Epithelial cell of proximal tubule (primary cell): ENCODE measurements around the gene ST3GAL6. TPM values are rescaled to one million over a fixed set of nuclear protein-coding genes. Genes with fewer than 3 reads are reported as not detected.

Source experiments
- DNase-seq: peaks from one replicate; pipeline ENCODE4 v3.0.0-alpha.2; 2011; ENCODE audit warnings: low read depth
- H3K4me3 ChIP-seq: 2 replicates; pipeline ENCODE4 v1.5.1; 2011; ENCODE audit warnings: low read depth, mild to moderate bottlenecking, low read length
- total RNA-seq: library from RNA; depleted of rRNA; stranded (reverse); fragments of >200 nt; gene quantifications from 2 replicates; pipeline ENCODE4 v1.2.3, GENCODE V29; 2015
- TF ChIP-seq, protein P1 (sequence below): conservative IDR thresholded peaks from 2 replicates; pipeline ENCODE4 v1.5.1; 2012; ENCODE audit warnings: low read depth, mild to moderate bottlenecking, low read length

ST3GAL6 gene
- total RNA-seq, 1 donor from 2014 or later: 3.9 TPM

DNA sequence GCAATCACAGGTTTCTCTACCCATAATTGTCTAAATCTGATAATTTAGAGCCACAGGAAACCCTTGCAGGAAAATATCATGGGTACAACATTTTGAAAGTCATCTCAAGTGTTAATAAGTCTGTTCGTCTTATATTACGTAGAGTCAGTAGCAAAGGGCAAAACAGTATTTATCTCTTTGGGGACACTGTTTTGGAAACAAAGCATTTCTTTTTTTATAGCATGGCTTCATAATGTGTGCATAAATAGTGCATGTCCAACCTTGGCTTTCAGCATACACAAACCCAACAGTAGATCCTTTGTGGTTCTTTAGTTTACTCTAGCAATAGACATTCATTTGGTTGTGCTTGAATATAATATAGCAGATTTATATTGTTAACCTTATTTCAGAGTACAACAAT lies 24.0 kb downstream of the ST3GAL6 start:
- H3K4me3 ChIP-seq: no peak overlapping the region
- TF ChIP-seq, protein P1, sequence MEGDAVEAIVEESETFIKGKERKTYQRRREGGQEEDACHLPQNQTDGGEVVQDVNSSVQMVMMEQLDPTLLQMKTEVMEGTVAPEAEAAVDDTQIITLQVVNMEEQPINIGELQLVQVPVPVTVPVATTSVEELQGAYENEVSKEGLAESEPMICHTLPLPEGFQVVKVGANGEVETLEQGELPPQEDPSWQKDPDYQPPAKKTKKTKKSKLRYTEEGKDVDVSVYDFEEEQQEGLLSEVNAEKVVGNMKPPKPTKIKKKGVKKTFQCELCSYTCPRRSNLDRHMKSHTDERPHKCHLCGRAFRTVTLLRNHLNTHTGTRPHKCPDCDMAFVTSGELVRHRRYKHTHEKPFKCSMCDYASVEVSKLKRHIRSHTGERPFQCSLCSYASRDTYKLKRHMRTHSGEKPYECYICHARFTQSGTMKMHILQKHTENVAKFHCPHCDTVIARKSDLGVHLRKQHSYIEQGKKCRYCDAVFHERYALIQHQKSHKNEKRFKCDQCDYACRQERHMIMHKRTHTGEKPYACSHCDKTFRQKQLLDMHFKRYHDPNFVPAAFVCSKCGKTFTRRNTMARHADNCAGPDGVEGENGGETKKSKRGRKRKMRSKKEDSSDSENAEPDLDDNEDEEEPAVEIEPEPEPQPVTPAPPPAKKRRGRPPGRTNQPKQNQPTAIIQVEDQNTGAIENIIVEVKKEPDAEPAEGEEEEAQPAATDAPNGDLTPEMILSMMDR: no peak

DNA sequence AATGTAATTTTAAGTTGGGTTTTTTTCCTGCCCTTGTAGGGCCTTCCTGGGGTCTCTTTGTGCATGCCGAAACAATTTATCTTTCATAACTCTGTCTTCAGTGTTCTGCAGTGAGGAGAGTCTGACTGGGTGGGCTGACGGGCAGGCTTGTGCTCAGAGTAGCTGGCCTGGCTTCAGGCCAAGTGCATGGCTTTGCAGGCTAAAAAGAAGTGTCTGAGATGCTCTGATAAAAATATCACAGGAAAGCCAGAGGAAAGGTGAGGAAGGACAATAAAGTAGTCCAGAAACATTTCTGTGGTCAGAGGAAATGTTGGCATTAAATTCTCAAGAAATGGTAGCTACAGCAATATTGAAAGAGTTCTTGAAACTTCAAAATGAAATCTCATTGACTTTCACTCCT lies 25.5 kb downstream of the ST3GAL6 start:
- TF ChIP-seq, protein P1: no peak
- no peak overlapping the region for H3K4me3 ChIP-seq
- DNase-seq: no peak

More for the DNA sequence above, 24.0 kb downstream of the ST3GAL6 start:
- DNase-seq: no peak

DNA sequence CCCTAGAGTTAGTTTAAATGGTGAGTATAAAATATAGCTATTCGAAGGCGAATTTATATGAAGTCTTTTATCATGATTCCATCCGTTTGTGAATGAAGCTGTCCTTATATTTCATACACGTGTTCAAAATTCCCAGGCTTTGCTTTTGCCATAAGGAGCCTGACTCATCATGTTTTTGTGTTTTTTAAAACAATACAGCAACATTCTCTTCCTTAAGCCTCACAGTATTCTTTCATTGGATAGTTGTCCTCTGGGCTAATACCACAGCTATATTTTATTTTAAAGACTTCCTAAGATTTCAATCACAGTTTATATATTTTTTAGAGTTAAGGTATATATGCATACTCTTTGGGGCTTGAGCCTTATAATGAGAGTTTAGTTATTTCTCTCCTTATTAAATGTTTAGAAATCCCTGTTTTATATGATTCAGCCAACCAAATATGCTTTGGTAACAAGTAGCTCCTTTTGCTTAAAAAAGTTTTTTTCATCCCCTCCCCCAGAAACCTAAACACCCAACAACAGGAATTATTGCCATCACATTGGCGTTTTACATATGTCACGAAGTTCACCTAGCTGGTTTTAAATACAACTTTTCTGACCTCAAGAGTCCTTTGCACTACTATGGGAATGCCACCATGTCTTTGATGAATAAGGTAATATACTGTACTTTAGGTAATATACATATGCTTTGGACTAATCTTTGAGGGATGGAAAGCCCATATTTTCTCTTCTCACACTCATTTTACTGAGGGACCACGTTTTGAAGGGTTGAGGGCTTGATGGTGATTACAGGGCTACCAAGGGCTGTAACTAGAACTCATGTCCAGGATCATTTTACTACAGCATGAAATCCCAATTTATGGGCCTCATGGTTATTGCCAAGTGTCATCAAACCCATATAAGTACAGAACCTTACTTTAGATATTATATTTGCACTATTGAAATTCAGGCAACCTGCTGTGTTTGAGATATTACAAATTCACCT lies 28.5 kb downstream of the ST3GAL6 start:
- TF ChIP-seq, protein P1: no peak
- H3K4me3 ChIP-seq: no peak overlapping the region
- no peak for DNase-seq

DNA sequence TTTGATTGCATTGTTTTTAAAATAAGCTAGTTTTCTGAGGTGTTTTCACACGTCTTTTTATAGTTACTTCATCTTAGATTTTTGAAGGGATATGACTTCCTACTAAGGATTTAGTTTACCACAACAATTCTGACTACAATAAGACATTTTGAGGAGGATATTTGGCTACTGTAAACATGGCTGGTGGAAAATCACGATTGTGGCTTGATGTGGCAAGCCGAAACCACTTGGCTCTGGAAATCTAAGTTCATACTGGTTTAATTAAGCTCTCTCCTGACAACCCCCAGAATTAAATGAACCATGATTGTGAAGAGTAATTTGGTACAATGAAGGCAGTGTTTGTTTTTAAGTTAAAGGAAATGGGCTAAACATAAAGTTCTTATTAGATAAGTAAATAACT lies 30.8 kb downstream of the ST3GAL6 start:
- TF ChIP-seq, protein P1: no peak
- DNase-seq: no peak
- no peak overlapping the region for H3K4me3 ChIP-seq

DNA sequence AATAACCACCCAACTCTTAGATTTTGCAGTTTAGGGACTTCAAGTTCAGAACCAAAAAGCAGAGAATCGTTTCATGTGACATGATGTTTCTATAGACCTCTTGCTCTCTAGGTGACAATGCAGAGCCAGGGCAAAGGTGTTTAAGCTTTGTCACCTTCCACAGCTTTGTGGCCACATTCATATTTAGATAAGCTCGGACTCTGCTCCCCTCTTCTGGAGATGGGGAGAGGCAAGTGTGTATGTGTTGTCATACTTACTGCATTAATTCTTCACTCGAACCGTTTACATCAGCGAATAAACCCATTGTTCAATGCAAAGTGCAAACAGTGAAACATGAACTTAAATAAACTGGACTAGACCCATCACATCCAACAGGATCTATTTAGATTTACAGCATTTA lies 33.2 kb downstream of the ST3GAL6 start:
- H3K4me3 ChIP-seq: no peak overlapping the region
- TF ChIP-seq, protein P1: no peak
- no peak for DNase-seq

DNA sequence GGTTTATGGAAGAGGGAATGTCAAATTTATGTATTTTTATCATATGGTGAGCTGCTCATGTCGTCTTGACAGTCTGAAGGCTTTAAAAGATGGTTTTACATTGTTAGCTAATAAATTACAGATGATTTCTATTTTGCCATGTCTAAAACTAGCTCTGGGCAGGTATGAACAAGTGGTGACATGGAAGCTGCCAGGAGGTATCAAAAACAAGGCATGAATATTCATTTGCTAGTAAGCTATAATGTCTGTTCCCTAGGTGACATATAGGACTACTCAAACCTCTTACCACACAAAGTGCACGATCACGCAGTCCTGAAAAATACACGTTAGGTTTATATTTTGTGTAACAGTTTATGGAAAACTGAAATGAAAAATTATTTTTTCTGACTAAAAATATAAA lies 34.8 kb downstream of the ST3GAL6 start:
- TF ChIP-seq, protein P1: no peak
- DNase-seq: no peak
- no peak overlapping the region for H3K4me3 ChIP-seq
